GM12878 (cell line): Measurements from ENCODE around the gene RFTN2. TPM values are rescaled to one million over a fixed set of nuclear protein-coding genes. Genes with fewer than 3 reads are reported as not detected.

Experiments
- ATF7 ChIP-seq: fragments of 450-650 bp; IDR thresholded peaks from 2 replicates; pipeline ENCODE4 v1.6.1; 2016; ENCODE audit warnings: low read depth, mild to moderate bottlenecking
- BCL3 ChIP-seq: IDR thresholded peaks from 2 replicates; pipeline ENCODE4 v1.6.1; 2011; ENCODE audit warnings: borderline replicate concordance, low read depth, mild to moderate bottlenecking, moderate library complexity, low read length; ENCODE audit not compliant: insufficient read depth, poor library complexity, severe bottlenecking
- ETV6 ChIP-seq, 2 experiments: fragments of 450-650 bp in 1 of 2; IDR thresholded peaks in 1 of 2; conservative IDR thresholded peaks in 1 of 2; 2 replicates each; pipeline ENCODE4 v1.6.1; 2014; ENCODE audit warnings: antibody characterized with exemption in 1 of 2, borderline replicate concordance in 1 of 2, low read depth in 1 of 2, mild to moderate bottlenecking in 1 of 2, moderate library complexity in 1 of 2
- EZH2 ChIP-seq: IDR thresholded peaks from 2 replicates; pipeline ENCODE4 v1.6.1; 2012; ENCODE audit warnings: low read depth, mild to moderate bottlenecking, control low read depth, inconsistent platforms, low read length, borderline replicate concordance; ENCODE audit not compliant: control insufficient read depth
- IKZF2 ChIP-seq, 2 experiments: fragments of 450-650 bp; IDR thresholded peaks; 2 replicates each; pipeline ENCODE4 v1.6.1; 2017; ENCODE audit warnings: mild to moderate bottlenecking in 2 of 2, moderate library complexity in 2 of 2
- JUND ChIP-seq: IDR thresholded peaks from 2 replicates; pipeline ENCODE4 v1.6.1; 2012; ENCODE audit warnings: low read depth, mild to moderate bottlenecking, low read length, improper control_type of control experiment, moderate library complexity
- NFIC ChIP-seq: IDR thresholded peaks from 2 replicates; pipeline ENCODE4 v1.6.1; 2012; ENCODE audit warnings: low read depth, mild to moderate bottlenecking, inconsistent platforms, low read length, moderate library complexity
- PBX3 ChIP-seq: IDR thresholded peaks from 2 replicates; pipeline ENCODE4 v1.6.1; 2011; ENCODE audit warnings: mild to moderate bottlenecking, low read depth, low read length, moderate library complexity; ENCODE audit not compliant: insufficient replicate concordance
- RAD51 ChIP-seq: fragments of 450-650 bp; IDR thresholded peaks from 2 replicates; pipeline ENCODE4 v1.6.1; 2016; ENCODE audit warnings: moderate library complexity, mild to moderate bottlenecking, inconsistent platforms
- RELA ChIP-seq: fragments of 450-650 bp; IDR thresholded peaks from 2 replicates; pipeline ENCODE4 v1.8.0; 2014; ENCODE audit warnings: borderline replicate concordance; ENCODE audit not compliant: partially characterized antibody
- SMAD5 ChIP-seq: IDR thresholded peaks from 2 replicates; pipeline ENCODE4 v1.6.1; 2016; ENCODE audit warnings: antibody characterized with exemption, low read depth
- TAF1 ChIP-seq: IDR thresholded peaks from 2 replicates; pipeline ENCODE4 v1.6.1; 2011; ENCODE audit warnings: mild to moderate bottlenecking, low read depth, low read length, borderline replicate concordance
- YY1 ChIP-seq: IDR thresholded peaks from 2 replicates; pipeline ENCODE4 v1.6.1; 2011; ENCODE audit warnings: low read depth, mild to moderate bottlenecking, low read length
- polyA plus RNA-seq, 11 experiments: library from polyadenylated mRNA; depleted of rRNA in 4 of 11; unstranded in 6 of 11; stranded (reverse) in 5 of 11; fragments of >200 nt; fragmentation: Nextera tagmentation in 4 of 11; fragmentation: Illumina TruSeq in 1 of 11; extraction: Ambion mirVana in 4 of 11; extraction: Trizol in 1 of 11; gene quantifications; 1 replicate in 1 of 11; 2 replicates in 10 of 11; pipeline versions ENCODE4 v1.2.1 to v1.2.3, GENCODE V29; 2011 to 2016; ENCODE audit warnings: inconsistent platforms in 2 of 11, missing spikeins in 2 of 11, low read depth in 1 of 11
- total RNA-seq, 4 experiments: library from RNA; depleted of rRNA in 3 of 4; stranded (reverse); fragments of >200 nt in 3 of 4; fragmentation: Illumina TruSeq in 1 of 4; extraction: Trizol in 1 of 4; gene quantifications; 2 replicates each; pipeline versions ENCODE4 v1.2.1 to v1.2.3, GENCODE V29; 2013 to 2021
- TF ChIP-seq, protein P1 (sequence below): IDR thresholded peaks from 2 replicates; pipeline ENCODE4 v1.6.1; 2012; ENCODE audit warnings: improper control_type of control experiment, low read depth, low read length; ENCODE audit not compliant: insufficient replicate concordance
- TF ChIP-seq, protein P2 (sequence below): fragments of 450-650 bp; IDR thresholded peaks from 2 replicates; pipeline ENCODE4 v1.6.1; 2017; ENCODE audit warnings: mild to moderate bottlenecking, moderate library complexity
- TF ChIP-seq, protein P3 (sequence below): fragments of 450-650 bp; IDR thresholded peaks from 2 replicates; pipeline ENCODE4 v1.6.1; 2014; ENCODE audit warnings: mild to moderate bottlenecking

Gene RFTN2
- total and polyA plus RNA-seq, 10 of the 15 experiments (the other 5 are each of a cell fraction or from before 2014, with no cell fraction given): 0.09 to 0.23 TPM; not detected in 8

DNA sequence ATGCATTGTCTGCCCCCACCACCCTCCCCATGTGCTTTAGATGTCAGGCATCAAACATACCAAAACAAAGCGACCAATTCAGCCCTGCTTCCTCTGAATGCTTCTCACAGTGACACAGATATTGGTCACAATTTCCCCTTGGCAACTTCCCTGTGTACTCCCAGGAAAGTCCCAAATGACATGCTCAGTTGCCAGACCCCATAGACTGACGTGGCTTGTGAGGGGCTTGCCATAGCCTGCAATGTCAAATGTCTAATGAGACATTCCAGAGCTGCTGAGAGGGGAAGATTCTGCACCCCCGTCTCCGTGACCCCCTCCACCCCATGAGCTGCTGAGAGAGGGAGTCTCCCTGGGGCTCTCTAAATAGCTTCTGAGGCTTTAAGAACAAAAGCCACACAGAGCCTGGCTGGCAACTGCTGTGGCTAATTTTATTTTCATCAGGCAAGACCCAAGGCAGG is 47.3 kb downstream of the RFTN2 start (continued):
- TF ChIP-seq JUND: no peak
- TF ChIP-seq, protein P1, sequence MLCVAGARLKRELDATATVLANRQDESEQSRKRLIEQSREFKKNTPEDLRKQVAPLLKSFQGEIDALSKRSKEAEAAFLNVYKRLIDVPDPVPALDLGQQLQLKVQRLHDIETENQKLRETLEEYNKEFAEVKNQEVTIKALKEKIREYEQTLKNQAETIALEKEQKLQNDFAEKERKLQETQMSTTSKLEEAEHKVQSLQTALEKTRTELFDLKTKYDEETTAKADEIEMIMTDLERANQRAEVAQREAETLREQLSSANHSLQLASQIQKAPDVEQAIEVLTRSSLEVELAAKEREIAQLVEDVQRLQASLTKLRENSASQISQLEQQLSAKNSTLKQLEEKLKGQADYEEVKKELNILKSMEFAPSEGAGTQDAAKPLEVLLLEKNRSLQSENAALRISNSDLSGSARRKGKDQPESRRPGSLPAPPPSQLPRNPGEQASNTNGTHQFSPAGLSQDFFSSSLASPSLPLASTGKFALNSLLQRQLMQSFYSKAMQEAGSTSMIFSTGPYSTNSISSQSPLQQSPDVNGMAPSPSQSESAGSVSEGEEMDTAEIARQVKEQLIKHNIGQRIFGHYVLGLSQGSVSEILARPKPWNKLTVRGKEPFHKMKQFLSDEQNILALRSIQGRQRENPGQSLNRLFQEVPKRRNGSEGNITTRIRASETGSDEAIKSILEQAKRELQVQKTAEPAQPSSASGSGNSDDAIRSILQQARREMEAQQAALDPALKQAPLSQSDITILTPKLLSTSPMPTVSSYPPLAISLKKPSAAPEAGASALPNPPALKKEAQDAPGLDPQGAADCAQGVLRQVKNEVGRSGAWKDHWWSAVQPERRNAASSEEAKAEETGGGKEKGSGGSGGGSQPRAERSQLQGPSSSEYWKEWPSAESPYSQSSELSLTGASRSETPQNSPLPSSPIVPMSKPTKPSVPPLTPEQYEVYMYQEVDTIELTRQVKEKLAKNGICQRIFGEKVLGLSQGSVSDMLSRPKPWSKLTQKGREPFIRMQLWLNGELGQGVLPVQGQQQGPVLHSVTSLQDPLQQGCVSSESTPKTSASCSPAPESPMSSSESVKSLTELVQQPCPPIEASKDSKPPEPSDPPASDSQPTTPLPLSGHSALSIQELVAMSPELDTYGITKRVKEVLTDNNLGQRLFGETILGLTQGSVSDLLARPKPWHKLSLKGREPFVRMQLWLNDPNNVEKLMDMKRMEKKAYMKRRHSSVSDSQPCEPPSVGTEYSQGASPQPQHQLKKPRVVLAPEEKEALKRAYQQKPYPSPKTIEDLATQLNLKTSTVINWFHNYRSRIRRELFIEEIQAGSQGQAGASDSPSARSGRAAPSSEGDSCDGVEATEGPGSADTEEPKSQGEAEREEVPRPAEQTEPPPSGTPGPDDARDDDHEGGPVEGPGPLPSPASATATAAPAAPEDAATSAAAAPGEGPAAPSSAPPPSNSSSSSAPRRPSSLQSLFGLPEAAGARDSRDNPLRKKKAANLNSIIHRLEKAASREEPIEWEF: no peak
- TF ChIP-seq ATF7: peak; percentile 65; the same call in 1 of the 2 replicates
- TF ChIP-seq, protein P2, sequence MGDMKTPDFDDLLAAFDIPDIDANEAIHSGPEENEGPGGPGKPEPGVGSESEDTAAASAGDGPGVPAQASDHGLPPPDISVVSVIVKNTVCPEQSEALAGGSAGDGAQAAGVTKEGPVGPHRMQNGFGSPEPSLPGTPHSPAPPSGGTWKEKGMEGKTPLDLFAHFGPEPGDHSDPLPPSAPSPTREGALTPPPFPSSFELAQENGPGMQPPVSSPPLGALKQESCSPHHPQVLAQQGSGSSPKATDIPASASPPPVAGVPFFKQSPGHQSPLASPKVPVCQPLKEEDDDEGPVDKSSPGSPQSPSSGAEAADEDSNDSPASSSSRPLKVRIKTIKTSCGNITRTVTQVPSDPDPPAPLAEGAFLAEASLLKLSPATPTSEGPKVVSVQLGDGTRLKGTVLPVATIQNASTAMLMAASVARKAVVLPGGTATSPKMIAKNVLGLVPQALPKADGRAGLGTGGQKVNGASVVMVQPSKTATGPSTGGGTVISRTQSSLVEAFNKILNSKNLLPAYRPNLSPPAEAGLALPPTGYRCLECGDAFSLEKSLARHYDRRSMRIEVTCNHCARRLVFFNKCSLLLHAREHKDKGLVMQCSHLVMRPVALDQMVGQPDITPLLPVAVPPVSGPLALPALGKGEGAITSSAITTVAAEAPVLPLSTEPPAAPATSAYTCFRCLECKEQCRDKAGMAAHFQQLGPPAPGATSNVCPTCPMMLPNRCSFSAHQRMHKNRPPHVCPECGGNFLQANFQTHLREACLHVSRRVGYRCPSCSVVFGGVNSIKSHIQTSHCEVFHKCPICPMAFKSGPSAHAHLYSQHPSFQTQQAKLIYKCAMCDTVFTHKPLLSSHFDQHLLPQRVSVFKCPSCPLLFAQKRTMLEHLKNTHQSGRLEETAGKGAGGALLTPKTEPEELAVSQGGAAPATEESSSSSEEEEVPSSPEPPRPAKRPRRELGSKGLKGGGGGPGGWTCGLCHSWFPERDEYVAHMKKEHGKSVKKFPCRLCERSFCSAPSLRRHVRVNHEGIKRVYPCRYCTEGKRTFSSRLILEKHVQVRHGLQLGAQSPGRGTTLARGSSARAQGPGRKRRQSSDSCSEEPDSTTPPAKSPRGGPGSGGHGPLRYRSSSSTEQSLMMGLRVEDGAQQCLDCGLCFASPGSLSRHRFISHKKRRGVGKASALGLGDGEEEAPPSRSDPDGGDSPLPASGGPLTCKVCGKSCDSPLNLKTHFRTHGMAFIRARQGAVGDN: peak; percentile 80
- no peak for TF ChIP-seq PBX3
- TF ChIP-seq ETV6 (conservative IDR thresholded peaks at IDR 0.05 in 1 of 2, IDR thresholded peaks at IDR 0.05 in 1 of 2; ENCODE audit: borderline replicate concordance in 1 of 2, low read depth in 1 of 2): no peak; a peak in 1 of 4 replicates
- no peak for TF ChIP-seq YY1
- TF ChIP-seq IKZF2 (IDR thresholded peaks at IDR 0.05): peak; percentile 86 to 89
- no peak for TF ChIP-seq TAF1
- peak; percentile 84 for TF ChIP-seq RELA
- no peak for TF ChIP-seq RAD51
- TF ChIP-seq NFIC: peak; percentile 65; the same call in 1 of the 2 replicates
- TF ChIP-seq, protein P3, sequence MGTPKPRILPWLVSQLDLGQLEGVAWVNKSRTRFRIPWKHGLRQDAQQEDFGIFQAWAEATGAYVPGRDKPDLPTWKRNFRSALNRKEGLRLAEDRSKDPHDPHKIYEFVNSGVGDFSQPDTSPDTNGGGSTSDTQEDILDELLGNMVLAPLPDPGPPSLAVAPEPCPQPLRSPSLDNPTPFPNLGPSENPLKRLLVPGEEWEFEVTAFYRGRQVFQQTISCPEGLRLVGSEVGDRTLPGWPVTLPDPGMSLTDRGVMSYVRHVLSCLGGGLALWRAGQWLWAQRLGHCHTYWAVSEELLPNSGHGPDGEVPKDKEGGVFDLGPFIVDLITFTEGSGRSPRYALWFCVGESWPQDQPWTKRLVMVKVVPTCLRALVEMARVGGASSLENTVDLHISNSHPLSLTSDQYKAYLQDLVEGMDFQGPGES: no peak
- no peak for TF ChIP-seq EZH2
- TF ChIP-seq SMAD5: no peak
- no peak for TF ChIP-seq BCL3
